Epithelial cell of umbilical artery (primary cell): ENCODE results near the gene MORC1. TPM values are rescaled to one million over a fixed set of nuclear protein-coding genes. Genes with fewer than 3 reads are reported as not detected.

Experiments used
- total RNA-seq: library from RNA; depleted of rRNA; stranded (reverse); fragments of >200 nt; gene quantifications from 2 replicates; pipeline ENCODE4 v1.2.3, GENCODE V29; 2014

The MORC1 gene, protein sequence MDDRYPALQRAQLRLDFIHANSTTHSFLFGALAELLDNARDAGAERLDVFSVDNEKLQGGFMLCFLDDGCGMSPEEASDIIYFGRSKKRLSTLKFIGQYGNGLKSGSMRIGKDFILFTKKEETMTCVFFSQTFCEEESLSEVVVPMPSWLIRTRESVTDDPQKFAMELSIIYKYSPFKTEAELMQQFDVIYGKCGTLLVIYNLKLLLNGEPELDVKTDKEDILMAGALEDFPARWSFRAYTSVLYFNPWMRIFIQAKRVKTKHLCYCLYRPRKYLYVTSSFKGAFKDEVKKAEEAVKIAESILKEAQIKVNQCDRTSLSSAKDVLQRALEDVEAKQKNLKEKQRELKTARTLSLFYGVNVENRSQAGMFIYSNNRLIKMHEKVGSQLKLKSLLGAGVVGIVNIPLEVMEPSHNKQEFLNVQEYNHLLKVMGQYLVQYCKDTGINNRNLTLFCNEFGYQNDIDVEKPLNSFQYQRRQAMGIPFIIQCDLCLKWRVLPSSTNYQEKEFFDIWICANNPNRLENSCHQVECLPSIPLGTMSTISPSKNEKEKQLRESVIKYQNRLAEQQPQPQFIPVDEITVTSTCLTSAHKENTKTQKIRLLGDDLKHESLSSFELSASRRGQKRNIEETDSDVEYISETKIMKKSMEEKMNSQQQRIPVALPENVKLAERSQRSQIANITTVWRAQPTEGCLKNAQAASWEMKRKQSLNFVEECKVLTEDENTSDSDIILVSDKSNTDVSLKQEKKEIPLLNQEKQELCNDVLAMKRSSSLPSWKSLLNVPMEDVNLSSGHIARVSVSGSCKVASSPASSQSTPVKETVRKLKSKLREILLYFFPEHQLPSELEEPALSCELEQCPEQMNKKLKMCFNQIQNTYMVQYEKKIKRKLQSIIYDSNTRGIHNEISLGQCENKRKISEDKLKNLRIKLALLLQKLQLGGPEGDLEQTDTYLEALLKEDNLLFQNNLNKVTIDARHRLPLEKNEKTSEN
- total RNA-seq = not detected in 2 replicates

DNA sequence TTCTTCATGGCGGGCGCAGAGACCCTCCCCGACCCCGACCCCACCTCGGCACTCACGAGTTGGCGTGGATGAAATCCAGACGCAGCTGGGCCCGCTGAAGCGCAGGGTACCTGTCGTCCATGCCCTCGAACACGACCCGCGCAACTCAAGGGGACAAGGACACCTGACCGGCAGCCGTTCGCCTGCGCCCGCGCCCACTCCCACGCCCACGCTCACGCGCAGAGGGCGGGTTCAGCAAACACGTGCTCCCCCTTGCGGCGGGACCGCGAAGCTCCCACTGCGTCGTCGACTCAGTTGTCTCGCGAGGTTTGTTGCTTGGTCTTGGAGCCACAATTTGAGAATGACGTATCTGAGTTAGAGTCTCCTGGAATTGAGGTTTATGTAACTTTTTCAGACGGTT, at the start of gene MORC1:
MORC1 (minus strand) TSS at position 196 of the 400 bp plus-strand sequence; CDS start at position 121, 75 bp downstream.

DNA sequence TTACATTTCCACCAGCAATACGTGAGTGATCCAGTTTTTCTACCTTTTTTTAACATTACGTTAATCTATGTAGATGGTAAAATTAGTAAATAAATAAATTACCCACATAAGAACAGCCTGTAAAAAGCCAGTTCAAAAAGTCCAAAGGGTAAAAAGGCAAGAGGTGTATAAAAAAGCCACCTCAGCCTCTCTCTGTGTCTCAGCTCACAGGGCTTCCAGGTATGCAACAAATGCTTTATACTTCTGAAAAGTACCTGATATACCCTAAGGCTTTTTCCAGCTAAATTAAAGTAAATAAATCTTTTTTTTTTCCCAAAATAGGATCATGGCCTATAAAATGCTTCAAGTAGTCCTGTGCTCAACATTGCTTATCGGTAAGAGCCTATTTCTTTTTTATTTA, 18.6 kb upstream of the MORC1 start, which contains the start of gene C3orf85:
C3orf85 (plus strand) TSS at position 197 of the 400 bp plus-strand sequence; CDS start at position 326, 129 bp downstream.

DNA sequence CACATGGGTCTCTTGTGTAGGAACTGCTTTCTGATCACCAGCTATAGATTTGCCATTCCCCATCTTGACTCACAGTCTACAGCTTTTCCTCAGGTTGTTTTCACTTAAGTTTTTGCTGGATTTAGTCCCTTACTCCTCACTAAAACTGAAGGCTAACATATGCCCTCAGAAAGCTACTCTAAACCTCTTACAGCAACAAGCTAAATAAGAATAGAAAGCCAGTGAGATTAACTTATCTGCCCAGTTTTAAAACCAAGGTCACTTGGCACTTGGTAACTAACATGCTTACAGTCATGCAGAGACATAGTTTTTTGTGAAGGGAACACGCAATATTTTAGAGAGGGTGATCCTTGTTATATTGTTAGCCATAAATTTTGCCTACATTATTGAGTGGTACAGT, 164.2 kb downstream of the MORC1 start, which contains the start of gene GUCA1C:
GUCA1C (minus strand) TSS at position 180 of the 400 bp plus-strand sequence; CDS start at position 63, 117 bp downstream.

Other genes starting within 250 kb of the MORC1 start
- not detected in 2 replicates for gene GUCA1C, start 164.3 kb downstream of the MORC1 start, total RNA-seq
- gene C3orf85, start 18.6 kb upstream of the MORC1 start, total RNA-seq = not detected in 2 replicates
- gene DPPA2, start 198.4 kb upstream of the MORC1 start, total RNA-seq = not detected in 2 replicates
- gene DPPA4, start 219.4 kb upstream of the MORC1 start, total RNA-seq = not detected in 2 replicates